Caki2 (cell line): Measurements from ENCODE around the gene FNDC10. TPM values are rescaled to one million over a fixed set of nuclear protein-coding genes. Genes with fewer than 3 reads are reported as not detected.
A peak's percentile ranks its signal among the peaks of the same experiment; 100 is the strongest.

Experiments used
- DNase-seq: peaks from one replicate; pipeline ENCODE4 v3.0.0-alpha.2; 2015; ENCODE audit warnings: low read depth
- in situ Hi-C: cut with HindIII; loops from 2 replicates; pipeline ENCODE4 v1.10.0; 2016; ENCODE audit warnings: low sequenced_read_pairs, low pct_unique_long_range_greater_than_20kb, mixed read lengths
- total RNA-seq: library from RNA; depleted of rRNA; stranded (reverse); fragments of >200 nt; shearing (Covaris generic); gene quantifications from 2 replicates; pipeline ENCODE4 v1.2.3, GENCODE V29; 2014; ENCODE audit warnings: low replicate concordance

Gene FNDC10
- total RNA-seq, 1 experiment from 2014 or later, result 16.9 TPM

GRCh38 chr1:1619917-1620361 lies 20.0 kb upstream of the FNDC10 start:
- no peak for DNase-seq
- in situ Hi-C loops, result no loop called here

DNA sequence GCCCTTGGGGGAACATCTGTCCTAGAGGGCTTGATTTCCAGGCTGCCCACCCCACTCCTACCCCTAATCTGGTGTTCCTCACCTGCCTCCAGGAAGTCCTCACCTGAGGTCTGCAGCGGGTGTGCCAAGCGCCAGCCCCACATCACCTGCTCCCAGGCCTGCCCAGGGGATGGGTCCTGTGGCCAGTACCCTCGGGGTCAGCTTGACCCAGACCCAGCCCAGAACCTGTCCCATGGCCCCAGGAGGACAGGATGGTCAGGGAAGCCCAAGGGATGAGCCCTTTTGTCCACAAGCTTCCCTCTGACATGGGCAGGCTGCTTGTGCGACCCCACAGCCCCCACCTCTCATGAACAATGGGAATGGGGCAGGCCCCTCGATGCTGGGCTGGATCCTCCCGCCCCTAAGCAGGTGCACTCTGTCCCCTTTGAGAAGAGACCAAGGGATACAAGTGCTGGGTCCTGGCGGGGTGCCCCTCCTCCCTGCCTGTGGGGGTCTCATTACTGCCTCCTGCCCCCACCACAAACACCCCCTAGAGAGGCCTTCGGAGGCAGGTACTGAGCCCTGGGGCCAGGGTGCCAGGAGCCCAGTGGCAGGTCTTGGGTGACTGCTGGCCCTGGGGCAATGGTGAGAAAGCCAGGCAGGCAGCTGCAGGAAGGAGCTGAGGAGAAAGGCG lies 18.6 kb upstream of the FNDC10 start:
- in situ Hi-C loops, result no loop called here
- no peak for DNase-seq

GRCh38 chr1:1617925-1618324 lies 18.0 kb upstream of the FNDC10 start:
- in situ Hi-C loops, result no loop called here
- DNase-seq, result no peak

GRCh38 chr1:1617516-1617915 lies 17.6 kb upstream of the FNDC10 start:
- in situ Hi-C loops, result no loop called here

DNA sequence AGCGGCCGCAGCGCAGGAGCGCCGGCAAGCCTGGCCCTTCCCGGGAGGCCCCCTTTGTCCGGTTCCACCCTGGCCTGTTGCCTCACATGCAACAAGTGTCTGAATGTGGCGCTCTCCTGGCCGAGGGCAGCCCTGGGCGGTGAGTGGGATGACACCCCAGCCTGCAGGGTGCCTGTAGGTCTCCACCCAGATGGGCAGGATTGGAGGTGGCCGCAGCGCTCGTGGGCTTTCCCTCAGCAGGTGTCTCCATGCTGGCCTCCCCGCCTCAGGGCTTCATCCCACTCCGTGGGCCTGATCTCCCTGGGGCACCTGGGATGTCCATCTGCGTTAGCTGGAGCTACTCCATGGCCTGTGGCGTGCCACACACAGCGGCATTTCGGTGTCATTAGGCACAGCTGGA lies 16.9 kb upstream of the FNDC10 start:
- in situ Hi-C loops, result no loop called here
- DNase-seq, result no peak

More at GRCh38 chr1:1617516-1617915, 17.6 kb upstream of the FNDC10 start:
- DNase-seq, result no peak

- in situ Hi-C loops, result no loop called here
- peak; percentile 19 for DNase-seq
These were observed 16.3 kb upstream of the FNDC10 start for GRCh38 chr1:1616045-1616790.

DNA sequence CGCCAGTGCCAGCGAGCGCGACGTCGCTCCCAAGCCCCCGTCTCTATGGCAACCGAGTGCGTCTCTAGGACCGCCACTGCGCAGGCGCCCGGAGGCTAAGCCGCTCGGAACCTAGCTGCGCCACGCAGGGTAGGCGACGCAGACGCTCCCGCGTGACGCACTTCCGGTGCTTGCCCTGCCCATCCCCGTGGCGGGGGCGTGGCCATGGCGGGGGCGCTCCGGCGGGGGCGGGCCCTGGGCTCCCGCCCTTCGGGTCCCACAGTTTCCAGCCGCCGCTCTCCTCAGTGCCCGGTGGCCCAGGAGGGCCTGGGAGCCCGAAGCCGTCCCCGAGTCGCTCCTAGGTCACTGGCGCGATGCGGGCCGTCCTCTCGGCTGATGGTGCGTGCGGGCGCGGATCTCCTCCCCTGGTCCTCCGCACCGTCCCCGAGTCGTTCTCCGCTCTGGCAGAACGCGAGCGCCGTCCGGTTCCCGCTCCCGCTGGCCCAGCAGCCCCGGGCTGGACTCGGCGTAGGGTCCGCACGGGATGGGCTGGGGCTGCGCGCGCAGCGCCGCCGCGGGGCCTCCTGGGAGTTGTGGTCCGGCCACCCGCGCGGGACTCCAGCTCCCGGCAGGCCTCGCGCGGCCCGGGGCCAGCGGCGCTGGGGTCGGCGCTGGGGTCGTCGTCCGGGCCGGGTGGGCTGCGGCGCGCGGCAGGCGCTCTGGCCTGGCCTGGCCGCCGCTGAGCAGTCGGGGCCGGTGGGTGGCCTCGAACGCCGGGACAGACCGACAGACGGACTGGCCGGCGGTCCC lies 15.5 kb upstream of the FNDC10 start, which contains the start of gene MIB2:
Gene MIB2, plus strand, starts transcription at position 245 of the 789 bp plus-strand sequence. CDS start 7,953 bp downstream, outside the sequence.
- peak; percentile 86 for DNase-seq
- in situ Hi-C loops, result no loop called here

- in situ Hi-C loops, result no loop called here
- no peak for DNase-seq
These were observed 15.0 kb upstream of the FNDC10 start for GRCh38 chr1:1614954-1615255.

- peak; percentile 75 for DNase-seq
- in situ Hi-C loops, result no loop called here
These were observed 14.4 kb upstream of the FNDC10 start for GRCh38 chr1:1614204-1614953.

DNA sequence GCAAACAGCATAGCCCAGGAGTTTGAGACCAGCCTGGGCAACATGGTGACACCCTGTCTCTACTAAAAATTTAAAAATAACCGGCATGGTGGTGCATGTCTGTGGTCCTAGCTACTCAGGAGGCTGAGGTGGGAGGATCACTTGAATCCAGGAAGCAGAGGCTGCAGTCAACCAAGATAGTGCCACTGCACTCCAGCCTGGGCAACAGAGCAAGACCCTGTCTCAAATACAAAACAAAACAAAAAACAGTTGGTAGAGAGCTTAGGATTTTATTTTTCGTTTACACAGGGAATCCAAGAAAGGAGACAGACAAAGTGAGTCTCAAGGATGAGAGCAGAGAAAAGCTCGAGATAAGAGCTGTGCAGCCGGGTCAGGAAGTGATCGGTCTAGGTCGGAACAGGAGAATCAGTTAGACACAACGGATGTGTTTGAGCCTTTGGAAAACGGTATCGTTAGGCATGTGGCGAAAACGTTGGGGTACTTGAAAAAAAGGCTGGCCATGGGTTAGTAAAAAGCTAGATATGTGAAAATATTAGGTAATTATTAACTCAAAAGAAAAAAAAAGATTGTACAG lies 13.7 kb upstream of the FNDC10 start:
- in situ Hi-C loops, result no loop called here

GRCh38 chr1:1612104-1612400 lies 12.1 kb upstream of the FNDC10 start:
- in situ Hi-C loops, result no loop called here
- DNase-seq, result no peak

More for the DNA sequence above, 13.7 kb upstream of the FNDC10 start:
- DNase-seq, result no peak

DNA sequence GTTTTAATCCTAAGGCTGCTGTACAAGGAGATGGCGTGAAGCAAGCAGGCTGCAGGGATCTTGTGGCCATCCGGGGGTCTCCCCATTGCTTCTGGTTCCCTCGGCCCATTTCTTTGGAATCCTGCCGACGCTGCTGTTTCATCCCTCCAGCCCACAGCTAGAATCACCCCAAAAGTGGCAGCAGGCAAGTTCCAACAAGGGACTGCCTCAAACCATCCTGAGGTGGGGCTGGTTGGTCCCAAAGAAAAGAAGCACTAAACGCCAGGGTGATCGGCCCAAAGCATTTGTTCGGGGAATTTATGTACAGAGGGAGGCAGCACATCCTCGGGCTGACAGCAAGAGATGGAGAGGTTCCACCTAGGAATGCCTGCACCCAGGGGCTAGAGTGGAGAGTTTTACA lies 10.9 kb upstream of the FNDC10 start:
- in situ Hi-C loops, result no loop called here
- no peak for DNase-seq

- DNase-seq, result no peak
- in situ Hi-C loops, result no loop called here
These were observed 10.0 kb upstream of the FNDC10 start for GRCh38 chr1:1609822-1610485.

- no peak for DNase-seq
These were observed 6.3 kb upstream of the FNDC10 start for GRCh38 chr1:1606232-1606631.

DNA sequence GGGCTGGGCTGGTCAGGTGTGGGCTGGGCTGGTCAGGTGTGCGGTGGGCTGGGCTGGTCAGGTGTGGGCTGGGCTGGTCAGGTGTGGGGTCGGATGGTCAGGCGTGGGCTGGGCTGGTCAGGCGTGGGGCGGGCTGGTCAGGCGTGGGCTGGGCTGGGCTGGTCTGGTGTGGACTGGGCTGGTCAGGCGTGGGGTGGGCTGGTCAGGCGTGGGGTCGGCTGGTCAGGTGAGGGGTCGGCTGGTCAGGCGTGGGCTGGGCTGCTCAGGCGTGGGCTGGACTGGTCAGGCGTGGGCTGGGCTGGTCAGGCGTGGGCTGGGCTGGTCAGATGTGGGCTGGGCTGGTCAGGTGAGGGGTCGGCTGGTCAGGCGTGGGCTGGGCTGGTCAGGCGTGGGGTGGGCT lies 5.8 kb upstream of the FNDC10 start:
- in situ Hi-C loops, result no loop called here
- no peak for DNase-seq

More at GRCh38 chr1:1606232-1606631, 6.3 kb upstream of the FNDC10 start:
- in situ Hi-C loops, result no loop called here

DNA sequence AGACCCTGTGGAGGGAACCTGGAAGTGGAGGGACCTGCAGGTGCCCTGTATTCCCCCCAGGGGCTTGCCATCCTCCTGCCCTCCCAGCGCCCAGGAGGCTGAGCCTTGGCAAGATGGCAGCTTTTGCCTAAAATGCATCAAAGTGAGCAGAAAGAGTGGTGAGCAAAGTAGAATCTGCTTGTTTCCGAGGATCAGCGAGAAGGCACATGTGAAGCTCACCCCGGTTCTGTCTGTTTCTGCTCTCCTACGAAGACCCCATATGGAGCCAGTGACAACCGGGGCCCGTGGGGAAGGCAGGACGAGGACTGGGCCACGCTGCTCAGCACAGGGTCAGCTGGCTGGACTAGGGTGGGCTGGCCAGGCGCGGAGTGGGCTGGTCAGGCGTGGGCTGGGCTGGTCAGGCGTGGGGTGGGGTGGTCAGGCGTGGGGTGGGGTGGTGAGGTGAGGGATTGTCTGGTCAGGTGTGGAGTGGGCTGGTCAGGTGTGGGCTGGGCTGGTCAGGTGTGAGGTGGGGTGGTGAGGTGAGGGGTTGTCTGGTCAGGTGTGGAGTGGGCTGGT lies 5.2 kb upstream of the FNDC10 start:
- no peak for DNase-seq
- in situ Hi-C loops, result no loop called here

DNA sequence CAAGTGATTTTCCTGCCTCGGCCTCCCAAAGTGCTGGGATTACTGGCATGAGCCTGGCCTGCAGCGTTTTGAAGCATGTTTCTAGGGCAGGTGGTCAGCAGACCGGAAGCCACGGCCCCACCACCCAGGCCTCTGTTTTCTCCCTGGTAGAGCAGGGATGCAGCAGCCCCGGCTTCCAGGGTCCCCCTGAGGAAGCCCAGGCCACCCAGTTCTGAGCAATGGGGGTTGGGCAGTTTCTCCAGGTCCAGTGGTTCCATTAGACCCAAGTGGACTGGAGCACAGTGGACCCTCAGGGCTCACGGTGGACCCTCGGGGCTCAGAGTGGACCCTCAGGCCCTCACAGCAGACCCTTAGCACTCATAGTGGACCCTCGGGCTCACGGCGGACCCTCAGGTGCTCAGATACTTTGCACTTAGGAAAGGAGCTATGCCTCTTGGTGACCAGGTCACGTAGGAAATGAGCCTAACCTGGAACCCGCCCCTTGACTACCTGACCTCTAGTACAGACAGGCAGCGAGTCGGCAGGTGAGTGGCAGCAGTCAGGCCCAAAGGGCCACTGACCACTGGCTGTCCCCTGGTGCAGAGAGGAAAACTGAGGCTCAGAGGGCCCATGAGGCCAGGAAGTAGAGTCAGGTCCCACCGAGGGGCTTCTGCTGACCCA lies 4.6 kb upstream of the FNDC10 start:
- DNase-seq, result no peak
- in situ Hi-C loops, result no loop called here
